IPS-11a (cell line): ENCODE results near the gene EXOC3L4.
"Not testable (repeated sequence)": the region's sequence is repeated elsewhere in the genome, so short reads cannot be mapped to it uniquely, and the experiment has no call there.

ENCODE experiments used
- H3K4me3 ChIP-seq: one replicate; pipeline ENCODE4 v1.5.1; 2013; ENCODE audit warnings: low read depth, low read length, control low read depth

The EXOC3L4 gene

DNA sequence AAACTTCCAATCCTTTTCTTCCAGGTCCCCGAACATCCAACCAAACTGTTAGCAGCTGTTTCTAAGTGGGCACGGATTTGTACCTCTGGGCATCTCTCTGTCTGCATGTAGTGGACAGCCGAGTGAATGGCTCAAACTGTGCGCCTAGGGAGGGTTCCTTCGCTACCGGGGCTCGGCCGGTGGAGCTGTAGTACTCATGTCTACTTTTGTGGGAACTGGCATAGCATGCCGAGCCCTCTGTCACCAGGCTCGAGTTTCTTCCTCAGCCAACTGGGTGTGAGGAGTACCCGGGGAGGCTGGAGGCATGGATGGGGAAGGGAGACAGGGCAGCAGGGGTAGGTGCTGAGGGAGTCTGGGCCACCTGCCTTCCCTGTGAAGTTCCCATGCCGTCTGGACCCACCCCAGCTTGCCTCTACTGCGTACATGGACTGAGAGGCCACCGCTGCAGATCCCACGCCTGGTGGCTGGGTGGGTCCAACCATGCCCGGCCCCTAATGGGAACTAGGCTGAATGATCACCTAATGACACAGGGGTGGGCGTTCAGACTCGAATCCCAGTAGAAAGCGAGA lies 51.7 kb downstream of the EXOC3L4 start:
- H3K4me3 ChIP-seq, result no peak overlapping the region

- no peak overlapping the region for H3K4me3 ChIP-seq
Observed at GRCh38 chr14:103149351-103150237, 55.1 kb downstream of the EXOC3L4 start.

GRCh38 chr14:103151270-103151945 lies 56.9 kb downstream of the EXOC3L4 start:
- H3K4me3 ChIP-seq, result no peak overlapping the region

- H3K4me3 ChIP-seq, result no peak overlapping the region
Observed at GRCh38 chr14:103155010-103155409, 60.5 kb downstream of the EXOC3L4 start.

GRCh38 chr14:103155416-103155815 lies 60.9 kb downstream of the EXOC3L4 start:
- H3K4me3 ChIP-seq, result not testable (repeated sequence)

- no peak overlapping the region for H3K4me3 ChIP-seq
Observed at GRCh38 chr14:103155826-103156394, 61.4 kb downstream of the EXOC3L4 start.

DNA sequence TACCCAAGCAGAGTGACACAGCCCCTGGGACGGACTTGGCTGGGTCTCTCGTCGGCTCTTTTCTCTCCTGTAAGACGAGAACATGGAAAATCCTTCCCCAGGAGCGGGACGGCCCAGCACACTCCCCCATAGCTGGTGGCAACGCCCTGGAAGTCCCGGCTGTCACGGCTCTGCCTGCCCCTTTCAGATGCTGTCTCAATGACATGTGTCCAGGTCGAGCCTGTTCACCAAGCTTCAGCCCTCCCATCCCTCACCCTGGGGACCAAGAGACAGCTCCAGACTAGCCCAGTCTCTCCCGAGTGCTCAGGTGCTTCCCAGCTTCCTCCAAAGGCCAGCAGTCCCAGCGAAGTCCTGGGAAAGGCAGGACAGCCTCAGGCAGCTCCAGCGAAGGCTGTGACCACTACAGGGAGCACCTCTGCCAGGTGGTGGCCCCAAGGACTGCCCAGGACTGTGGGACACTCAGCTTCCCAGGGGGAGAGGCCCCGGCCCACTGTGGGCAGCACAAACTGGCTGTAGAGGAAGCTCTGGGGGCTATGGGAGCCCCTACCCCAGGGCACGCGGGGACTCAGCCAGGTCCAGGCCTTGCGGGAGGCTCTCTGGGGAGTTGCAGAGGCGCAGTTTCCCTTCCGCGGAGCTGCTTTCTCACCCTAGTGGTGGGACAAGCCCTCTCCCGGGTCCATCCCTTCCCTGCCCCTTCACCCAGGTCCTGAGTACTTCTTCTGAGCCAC lies 62.3 kb downstream of the EXOC3L4 start:
- no peak overlapping the region for H3K4me3 ChIP-seq

DNA sequence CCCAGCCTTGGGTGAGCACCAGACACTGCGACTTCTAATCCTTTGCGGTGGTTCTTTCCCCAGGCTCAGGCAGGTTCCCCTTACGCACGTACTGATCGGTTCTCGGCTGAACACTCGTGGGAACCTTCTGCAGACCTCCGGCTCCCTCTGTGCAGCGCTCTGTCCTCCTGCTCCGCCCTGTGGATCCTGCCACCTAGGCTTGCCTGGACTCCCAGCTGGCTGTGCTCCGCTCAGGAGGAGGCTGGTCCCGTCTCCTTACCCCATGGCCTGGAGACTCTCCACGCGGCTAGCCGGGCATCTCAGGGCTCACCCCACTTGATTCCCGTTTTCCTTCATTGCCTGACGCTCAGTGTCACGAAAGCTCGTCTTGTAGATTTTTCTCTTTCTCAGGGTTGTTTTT lies 63.4 kb downstream of the EXOC3L4 start:
- H3K4me3 ChIP-seq, result no peak overlapping the region

DNA sequence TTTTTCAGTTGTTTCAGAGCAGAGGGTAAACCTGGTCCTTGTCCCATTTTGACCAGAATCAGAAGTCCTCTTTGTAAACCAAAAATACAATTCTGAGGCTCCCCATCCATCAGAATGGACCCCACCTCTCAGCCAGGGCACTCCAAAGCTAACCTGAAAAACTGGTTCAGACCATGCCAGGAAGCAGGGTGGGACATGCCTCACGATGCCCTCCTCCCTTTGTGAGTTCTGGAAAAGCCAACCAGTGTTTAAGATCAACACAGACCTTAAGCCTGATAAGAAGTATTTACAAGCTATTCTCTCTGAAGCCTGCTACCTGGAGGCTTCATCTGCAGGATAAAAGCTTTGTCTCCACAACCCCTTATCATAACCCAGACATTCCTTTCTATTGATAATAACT lies 64.2 kb downstream of the EXOC3L4 start:
- H3K4me3 ChIP-seq, result no peak overlapping the region
